AG09309 (cell line): ENCODE results near the gene RAB40B.

ENCODE experiments used
- DNase-seq: peaks from one replicate; pipeline ENCODE4 v3.0.0-alpha.2; 2010; ENCODE audit warnings: low read depth
- H3K4me3 ChIP-seq: 2 replicates; pipeline ENCODE4 v1.5.1; 2011; ENCODE audit warnings: mild to moderate bottlenecking, low read depth, low read length, moderate library complexity; ENCODE audit not compliant: control insufficient read depth
- CTCF ChIP-seq: IDR thresholded peaks from 2 replicates; pipeline ENCODE4 v1.5.1; 2011; ENCODE audit warnings: mild to moderate bottlenecking, low read depth, low read length, inconsistent platforms; ENCODE audit not compliant: insufficient read depth, control insufficient read depth; ENCODE audit errors: missing control alignments

Gene RAB40B

DNA sequence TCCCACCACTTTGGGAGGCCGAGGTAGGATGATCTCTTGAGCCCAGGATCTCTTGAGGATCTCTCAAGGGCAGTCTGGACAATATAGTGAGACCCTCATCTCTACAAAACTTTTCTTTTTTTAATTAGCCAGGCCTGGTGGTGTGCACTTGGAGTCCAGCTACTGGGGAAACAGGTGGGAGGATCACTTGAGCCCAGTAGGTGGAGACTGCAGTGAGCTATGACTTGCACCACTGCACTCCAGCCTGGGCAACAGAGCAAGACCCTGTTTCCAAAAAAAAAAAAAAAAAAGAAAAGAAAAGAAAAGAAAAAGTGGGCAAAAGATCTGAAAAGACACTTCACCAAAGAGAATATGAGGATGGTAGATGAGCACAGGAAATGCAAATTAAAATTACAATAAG lies 15.0 kb downstream of the RAB40B start:
- TF ChIP-seq CTCF, result no peak
- H3K4me3 ChIP-seq, result no peak overlapping the region
- no peak for DNase-seq

GRCh38 chr17:82681547-82681946 lies 17.0 kb downstream of the RAB40B start:
- H3K4me3 ChIP-seq, result no peak overlapping the region
- DNase-seq, result no peak
- TF ChIP-seq CTCF, result no peak

DNA sequence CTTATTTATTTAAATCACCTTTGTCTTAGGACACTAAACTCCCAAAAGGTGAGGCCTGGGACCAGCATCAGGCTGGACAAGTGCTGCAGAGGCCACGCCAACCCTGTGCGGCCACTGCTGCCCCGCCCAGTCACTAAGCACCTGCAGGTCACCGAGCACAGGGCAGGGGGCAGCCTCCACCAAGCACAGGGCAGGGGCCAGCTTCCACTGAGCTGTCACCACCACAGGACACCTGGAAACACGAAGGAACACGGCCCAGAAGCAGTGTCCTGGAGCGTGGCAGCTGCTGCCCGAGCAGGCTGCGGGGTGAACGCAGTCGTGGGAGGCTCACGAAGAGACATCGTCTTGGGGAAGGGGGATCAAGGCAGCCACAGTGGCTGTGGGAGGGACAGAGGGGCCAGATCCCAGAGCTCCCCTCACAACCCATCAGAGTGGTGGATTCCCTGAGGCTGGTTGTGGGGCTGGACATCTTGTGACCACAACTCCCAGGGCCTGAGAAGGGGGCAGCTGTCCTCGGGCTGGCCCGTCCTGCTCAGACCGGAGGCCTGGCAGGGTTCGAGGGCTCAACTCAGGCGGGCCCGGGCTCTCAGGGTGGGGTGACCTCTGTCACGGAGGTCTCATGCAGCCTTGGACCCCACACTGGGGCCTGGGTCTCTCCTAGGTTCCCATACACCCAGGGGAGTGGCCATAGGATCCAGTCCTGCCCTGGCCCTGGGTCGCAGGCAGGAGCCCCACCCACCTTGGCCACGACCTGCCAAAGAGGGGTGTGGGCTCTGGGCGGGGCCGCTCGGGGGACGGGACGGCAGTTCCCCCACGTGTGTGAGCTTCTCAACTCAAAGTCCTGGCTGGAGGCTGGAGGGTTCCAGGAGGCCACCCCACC lies 18.7 kb downstream of the RAB40B start:
- DNase-seq, result no peak
- no peak for TF ChIP-seq CTCF

GRCh38 chr17:82678265-82678891 lies 20.1 kb downstream of the RAB40B start:
- DNase-seq, result no peak
- H3K4me3 ChIP-seq, result no peak overlapping the region
- TF ChIP-seq CTCF, result no peak

More for the DNA sequence above, 18.7 kb downstream of the RAB40B start:
- no peak overlapping the region for H3K4me3 ChIP-seq

DNA sequence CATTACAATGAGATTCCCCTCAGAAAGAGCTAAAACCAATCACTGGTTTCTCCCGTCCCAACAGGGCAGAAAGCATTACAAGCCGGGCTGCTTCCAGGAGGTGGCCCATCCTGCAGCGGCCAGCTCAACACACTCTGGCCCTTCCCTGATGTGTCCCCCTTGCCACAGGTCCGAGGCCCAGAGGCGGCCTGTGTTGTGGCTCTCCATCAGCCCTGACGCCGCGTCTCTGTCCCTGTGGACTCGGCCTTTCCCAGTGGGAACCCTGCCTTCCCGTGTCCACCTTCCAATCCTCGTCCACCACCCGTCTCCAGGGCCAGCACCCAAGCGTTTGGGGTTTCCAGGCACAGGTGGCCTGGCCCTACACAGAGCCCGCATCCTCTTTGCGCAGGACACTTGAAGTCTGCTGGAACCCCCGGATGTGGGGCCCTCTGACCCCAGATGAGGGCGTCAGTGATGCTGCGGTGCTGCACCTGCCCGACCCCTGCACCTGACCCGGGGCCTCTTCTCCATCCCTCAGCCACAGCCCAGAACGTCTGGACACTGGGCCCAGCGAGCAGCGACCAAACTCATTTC lies 21.1 kb downstream of the RAB40B start:
- H3K4me3 ChIP-seq, result no peak overlapping the region
- TF ChIP-seq CTCF, result no peak
- no peak for DNase-seq

DNA sequence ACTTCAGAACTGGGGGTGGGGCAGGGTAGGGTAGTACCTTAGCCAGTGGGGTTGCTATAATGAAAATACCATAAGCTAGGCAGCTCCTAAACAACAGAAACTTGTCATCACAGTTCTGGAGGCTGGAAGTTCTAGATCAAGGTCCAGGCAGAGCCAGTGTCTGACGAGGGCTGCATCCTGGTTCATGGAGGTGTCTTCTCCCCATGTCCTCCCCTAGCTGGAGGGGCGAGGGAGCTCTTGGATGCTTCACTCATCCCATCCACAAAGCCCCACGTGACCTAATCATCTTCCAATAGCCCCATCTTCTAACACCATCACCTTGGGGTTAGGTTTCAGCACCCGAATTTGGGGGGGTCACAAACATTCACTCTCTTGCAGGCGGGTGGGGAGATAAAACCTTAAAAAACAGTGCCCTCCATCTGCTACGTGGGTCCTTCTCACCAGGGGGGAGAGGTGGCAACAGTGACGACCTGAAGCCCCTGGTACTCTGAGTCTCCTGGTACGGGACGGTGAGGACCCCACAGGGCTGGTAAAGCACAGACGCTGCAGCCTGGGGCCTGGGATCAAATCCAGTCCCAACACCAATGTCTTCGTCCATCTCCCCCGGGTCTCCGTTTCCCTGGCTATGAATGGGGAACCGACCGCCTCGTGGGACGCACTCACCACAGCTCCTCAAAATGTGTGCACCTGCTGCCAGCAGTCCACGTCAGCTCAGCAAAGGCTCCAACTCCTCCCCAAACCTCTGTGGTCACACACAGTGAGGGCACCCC lies 22.8 kb downstream of the RAB40B start:
- TF ChIP-seq CTCF, result no peak
- no peak overlapping the region for H3K4me3 ChIP-seq
- DNase-seq, result no peak
